DLD1 (cell line): ENCODE data around the gene SRP68.
"Not testable (repeated sequence)": the region's sequence is repeated elsewhere in the genome, so short reads cannot be mapped to it uniquely, and the experiment has no call there.

Experiments
- in situ Hi-C: cut with HindIII; loops from 2 replicates; pipeline ENCODE4 v1.10.0; 2017; ENCODE audit warnings: low sequenced_read_pairs

SRP68 gene

DNA sequence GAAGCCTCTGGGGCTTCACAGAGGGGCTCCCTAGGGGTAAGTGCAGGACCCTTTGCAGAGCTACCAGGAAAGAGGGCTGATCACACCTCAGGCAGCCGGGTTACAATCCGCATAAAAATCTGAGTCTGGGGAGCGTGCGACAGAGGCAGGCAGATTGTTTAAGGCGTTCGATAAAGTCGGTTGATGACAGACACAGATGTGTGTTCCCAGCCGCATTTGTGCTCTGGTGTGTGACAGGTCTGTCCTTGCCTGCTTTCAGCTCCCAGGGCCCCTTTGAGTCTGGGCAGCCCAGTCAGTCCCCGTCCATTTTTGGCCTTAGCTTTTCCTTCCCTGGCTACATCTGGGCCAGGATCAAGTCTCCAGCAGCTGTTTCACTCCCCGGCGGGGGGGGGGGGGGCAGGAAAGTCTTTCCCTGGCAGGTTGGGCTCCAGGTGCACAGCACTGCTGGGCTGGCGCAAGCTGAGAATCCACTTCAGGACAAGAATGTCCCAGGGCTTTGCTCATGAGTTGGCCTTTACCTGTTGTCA lies 5.3 kb upstream of the SRP68 start:
- in situ Hi-C loops = no loop called here

- in situ Hi-C loops = no loop called here
Measured at GRCh38 chr17:76076765-76077583, 4.7 kb upstream of the SRP68 start.

DNA sequence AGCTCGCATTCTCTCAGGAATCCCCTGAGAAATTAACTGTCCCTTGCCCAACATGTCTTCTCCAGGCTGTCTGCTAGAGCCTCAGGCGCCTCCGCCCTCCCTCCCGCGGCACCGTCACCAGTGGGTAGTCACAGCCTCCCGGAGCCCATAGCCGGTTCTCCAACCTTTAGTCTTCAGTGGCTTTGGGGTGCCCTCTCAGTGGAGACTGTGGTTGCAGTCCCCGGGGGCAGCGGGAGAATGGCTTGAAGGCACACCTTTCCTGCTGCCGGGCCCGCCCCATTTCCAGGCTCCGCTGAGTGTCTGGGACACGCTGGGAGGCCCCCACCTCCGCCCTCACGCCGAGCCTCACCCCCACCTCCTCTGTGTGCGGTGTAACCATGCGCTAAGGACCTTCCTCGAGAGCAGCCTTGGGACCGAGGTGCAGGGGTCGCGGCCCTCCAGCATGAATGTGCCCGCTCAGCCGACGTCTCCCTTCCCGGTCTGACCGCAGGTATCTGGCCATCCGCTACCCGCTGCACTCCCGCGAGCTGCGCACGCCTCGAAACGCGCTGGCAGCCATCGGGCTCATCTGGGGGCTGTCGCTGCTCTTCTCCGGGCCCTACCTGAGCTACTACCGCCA lies 3.9 kb upstream of the SRP68 start:
- in situ Hi-C loops = no loop called here

DNA sequence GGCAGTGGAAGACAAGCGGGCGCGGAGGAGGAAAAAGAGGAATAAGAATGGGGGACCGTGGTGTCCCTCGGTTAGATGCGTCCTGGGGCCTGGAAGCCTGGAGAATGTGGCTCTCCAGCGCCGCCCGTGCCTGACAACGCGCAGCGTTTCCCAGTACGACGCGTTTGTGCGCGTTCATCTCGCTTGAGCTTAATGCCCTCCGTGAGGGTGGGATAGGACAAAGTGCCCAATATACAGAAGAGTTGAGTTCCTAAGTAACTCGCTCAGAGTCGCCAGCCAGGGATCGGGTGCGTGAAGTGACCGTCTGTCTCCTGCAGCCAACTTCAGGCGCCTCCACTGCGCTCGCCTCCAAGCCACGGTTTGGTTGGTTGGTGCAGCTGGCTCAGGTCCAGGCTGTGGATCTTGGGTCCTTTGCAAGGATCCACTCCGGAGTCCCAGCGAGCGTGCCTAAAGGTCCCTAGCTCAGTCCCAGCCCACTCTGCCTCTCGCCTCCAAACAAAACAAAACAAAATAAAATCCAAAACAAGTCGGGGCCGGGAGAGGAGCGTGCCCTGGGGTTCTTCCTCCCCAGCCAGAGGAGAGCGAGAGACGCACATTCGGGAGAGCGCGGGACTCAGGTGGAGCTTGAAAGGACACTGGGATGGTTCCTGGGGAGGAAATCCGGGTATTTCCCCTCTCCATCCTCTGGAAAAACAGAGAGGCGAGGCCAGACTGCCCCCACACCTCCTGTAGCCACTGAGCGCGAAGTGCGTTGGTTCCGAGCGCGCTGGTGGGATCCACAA lies 3.2 kb upstream of the SRP68 start:
- in situ Hi-C loops = no loop called here

DNA sequence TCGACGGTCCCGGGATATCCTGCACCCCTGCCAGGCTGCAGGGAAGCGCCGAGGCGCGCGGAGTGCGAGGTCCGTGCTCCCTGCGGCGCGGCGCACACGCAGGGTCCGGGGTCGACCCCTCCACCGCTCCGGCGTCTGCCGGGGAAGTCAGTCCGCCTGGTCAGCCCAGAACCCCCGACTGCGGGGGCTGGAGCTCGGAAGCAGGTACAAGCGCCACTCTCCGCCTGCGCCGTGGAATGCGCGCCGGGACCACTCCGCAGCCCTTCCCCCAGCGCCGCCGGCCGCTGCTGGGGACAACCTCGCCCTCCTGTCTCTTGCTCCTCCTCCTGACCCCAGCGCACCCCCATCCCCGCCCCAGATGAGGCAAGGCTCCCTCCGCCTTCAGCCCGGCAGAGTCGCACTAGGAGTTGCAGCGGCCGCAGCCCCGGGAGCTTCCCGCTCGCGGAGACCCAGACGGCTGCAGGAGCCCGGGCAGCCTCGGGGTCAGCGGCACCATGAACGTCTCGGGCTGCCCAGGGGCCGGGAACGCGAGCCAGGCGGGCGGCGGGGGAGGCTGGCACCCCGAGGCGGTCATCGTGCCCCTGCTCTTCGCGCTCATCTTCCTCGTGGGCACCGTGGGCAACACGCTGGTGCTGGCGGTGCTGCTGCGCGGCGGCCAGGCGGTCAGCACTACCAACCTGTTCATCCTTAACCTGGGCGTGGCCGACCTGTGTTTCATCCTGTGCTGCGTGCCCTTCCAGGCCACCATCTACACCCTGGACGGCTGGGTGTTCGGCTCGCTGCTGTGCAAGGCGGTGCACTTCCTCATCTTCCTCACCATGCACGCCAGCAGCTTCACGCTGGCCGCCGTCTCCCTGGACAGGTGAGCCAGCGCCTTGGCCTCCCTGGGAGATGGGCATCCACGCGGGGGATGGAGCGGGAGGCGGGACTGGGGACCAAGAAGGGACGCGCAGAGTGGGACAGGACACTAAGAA lies 2.4 kb upstream of the SRP68 start, which contains the start of gene GALR2:
GALR2 (plus strand) TSS at position 392 of the 974 bp plus-strand sequence; CDS start at position 495, 103 bp downstream.
- in situ Hi-C loops = no loop called here

DNA sequence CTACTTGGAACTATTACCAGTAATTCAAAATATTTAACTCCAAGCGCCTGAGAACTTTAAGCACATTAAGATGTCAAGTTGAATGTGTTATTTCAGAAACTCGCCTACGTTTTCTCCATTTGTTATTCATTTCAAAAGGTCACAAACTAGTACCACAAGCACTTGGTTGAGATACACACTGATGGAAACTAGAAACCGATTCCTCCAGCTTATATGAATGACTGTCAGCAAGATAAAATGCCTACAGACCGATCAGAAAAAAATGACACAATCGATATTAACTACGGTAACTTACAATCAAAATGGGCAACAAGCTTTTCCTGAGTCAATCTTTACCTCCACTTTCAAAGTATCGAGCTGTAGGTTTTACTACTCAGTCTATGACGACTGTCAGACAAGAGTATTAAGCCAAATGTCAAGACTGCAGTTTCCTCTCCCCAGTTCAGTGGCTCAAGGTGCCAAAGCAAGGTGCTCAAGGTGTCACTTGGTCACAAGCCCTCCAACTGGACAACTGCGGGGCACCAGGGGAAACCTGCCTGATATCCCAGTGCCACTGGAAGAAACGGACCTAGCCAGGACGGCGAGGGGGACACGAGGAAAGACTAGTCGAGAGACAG lies 678 bp downstream of the SRP68 start:
- in situ Hi-C loops = no loop called here

DNA sequence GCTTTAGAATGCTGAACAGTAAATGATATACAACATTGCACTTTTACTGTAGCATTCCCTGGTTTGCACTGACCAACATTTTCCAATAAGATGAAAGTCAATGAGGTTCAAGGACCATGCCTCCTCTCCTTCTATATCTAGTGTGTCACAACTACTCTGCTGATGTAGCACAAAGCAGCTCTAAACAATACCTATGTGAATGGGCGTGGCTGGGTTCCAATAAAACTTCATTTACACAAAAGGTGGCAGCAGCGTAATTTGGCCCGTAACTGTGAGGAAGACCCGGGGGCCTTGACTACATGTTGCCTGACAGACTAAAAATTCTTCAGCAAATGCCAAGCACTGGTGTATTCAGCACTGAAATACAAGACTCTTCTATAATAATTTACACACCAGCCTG lies 6.5 kb downstream of the SRP68 start:
- in situ Hi-C loops = no loop called here

- in situ Hi-C loops = no loop called here
Measured at GRCh38 chr17:76063875-76064546, 8.3 kb downstream of the SRP68 start.

DNA sequence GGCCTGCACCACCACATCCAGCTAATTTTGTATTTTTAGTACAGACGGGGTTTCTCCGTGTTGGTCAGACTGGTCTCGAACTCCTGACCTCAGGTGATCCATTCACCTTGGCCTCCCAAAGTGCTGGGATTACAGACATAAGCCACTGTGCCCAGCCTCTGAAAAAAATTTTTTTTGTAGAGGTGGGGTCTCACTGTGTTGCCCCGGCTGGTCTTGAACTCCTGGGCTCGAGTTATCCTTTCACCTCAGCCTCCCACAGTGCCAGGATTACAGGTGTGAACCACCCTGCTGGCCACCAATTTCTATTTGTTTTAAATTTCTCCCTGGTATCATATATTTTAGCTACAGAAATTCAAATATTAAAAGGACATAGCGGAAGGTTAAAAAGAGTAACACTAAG lies 14.1 kb downstream of the SRP68 start:
- in situ Hi-C loops = not testable (repeated sequence)

DNA sequence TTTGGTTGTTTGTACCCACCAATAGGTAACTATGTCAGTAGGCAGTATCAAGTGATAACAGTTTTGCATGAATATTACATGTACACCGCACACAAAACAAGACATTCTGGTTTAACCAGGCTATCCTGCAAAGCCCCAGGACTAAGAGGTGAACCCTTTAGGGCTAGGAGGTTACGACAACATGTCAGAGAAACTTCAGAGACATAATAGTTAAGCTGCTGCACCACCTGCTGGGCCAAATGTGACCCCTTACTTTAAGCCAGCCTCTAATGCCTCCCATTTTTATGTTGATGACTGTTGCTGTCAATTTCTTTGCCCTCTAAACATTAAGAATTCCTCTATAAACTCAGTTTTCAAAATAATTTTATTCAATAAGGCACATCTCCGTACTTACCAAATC lies 15.4 kb downstream of the SRP68 start:
- in situ Hi-C loops = no loop called here

DNA sequence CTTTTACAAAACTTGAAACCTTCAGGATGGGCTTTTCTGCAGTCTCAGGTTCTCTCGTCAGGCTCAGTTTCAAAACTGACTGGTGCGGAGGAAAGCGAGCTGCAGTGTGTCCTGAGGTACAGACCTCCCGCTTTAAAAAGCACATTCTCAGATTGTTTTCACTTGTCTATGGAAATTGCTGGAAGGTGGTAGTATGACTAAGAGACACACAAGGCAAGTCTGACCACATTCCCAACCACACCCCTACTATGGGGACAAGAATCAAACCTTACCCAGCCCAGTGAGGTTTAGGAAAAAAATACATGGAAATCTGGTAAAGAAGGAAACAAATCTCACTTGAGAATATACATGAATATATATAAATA lies 18.2 kb downstream of the SRP68 start:
- in situ Hi-C loops = no loop called here

DNA sequence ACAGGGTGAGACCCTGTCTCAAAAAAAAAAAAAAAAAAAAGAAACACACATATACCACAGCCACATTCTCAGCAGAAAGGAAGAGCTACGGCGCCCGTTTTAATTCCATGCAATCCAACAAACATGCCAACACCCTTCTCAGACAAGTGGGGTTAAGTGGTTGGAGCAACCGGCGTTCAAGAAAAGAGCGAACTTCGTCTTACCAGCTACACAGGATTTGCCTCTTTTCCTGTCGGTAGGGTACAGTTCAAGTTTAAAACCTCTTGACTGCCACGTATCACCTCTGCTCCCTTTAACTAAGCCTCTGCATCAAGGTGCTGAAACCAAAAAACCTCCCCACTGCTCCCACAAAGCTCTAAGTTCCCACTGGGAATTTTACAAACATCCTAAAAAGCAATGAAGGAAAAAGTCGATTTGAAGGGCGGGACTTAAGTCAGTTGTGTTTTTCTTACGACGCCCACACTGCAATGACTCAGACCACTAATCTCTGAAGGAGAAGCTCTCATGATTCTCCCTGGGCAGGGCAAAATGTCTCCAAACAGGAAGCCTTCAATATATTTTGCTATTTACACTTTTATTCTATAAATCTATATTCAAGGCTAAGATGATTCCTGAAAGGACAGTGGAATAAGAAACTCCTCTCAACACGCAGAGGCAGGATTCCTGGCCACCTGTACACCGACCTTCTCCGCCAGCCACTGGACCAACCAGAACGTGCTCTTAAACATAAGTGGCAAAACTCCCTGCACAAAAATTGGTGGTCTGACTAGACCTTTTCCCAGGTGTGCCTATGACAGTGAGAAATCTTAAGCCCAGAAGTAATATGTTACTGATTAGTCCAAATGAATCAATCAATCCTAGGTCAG lies 18.8 kb downstream of the SRP68 start:
- in situ Hi-C loops = no loop called here

DNA sequence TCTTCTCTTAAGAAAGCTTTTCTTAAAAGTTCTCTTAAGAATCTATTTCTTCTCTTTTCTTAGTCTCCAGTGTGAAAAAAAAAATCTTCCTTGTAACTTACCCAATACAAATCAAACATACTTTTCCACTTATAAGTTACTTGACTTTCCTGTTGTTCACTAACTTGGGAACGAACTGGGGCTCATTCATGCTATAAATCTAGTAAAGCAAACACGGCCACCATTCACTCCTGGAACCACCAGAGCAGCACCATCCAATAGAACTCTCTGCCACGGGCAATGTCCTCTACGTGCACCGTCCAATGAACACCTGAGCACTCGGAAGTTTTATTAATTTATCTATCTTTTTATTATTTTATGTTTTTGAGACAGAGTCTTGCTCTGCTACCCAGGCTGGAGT lies 20.8 kb downstream of the SRP68 start:
- in situ Hi-C loops = no loop called here

GRCh38 chr17:76050538-76051467 lies 21.5 kb downstream of the SRP68 start:
- in situ Hi-C loops = no loop called here

GRCh38 chr17:76049836-76050537 lies 22.3 kb downstream of the SRP68 start:
- in situ Hi-C loops = no loop called here

GRCh38 chr17:76049239-76049638 lies 23.1 kb downstream of the SRP68 start:
- in situ Hi-C loops = no loop called here

- in situ Hi-C loops = no loop called here
Measured at GRCh38 chr17:76048711-76049110, 23.6 kb downstream of the SRP68 start.
